ENCODE data around the gene PREB. TPM values are rescaled to one million over a fixed set of nuclear protein-coding genes. Genes with fewer than 3 reads are reported as not detected.

Gene PREB
- total and polyA plus RNA-seq, 2 of the 13 experiments (the other 11 are each of a cell fraction or from before 2014, with no cell fraction given) = 112 to 192 TPM

DNA sequence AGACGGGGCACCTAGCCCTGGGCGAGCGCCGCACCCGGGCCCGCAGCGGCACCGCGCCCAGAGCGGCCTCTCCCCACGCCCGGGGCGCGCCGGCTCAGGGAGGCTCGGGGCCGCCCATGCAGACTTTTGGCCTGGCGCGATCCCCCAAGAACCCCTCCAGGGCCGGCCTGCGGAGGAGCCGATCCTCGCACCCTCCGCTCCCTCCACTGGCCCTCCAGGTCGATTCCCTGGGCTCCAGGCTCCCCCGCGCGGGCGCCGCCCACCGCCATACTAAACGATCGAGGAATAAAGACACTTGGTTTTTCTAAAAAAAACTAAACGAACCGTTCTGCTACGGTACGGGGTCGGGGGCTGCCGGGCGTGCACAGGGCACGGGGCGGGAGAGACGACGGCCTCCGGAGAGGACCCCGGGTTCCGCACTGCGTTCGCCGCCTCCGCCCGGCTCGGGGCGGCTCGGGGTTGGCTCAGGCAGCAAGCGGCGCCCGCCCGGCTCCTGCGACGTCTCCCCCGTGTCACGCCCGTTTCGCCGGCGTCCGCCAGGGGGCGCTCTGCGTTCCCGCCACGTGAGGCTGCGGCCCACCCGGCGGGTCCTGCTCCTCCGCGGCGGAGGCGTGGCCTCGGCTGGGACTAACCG is 48.2 kb downstream of the PREB start (continued):
- TF ChIP-seq, protein P1, sequence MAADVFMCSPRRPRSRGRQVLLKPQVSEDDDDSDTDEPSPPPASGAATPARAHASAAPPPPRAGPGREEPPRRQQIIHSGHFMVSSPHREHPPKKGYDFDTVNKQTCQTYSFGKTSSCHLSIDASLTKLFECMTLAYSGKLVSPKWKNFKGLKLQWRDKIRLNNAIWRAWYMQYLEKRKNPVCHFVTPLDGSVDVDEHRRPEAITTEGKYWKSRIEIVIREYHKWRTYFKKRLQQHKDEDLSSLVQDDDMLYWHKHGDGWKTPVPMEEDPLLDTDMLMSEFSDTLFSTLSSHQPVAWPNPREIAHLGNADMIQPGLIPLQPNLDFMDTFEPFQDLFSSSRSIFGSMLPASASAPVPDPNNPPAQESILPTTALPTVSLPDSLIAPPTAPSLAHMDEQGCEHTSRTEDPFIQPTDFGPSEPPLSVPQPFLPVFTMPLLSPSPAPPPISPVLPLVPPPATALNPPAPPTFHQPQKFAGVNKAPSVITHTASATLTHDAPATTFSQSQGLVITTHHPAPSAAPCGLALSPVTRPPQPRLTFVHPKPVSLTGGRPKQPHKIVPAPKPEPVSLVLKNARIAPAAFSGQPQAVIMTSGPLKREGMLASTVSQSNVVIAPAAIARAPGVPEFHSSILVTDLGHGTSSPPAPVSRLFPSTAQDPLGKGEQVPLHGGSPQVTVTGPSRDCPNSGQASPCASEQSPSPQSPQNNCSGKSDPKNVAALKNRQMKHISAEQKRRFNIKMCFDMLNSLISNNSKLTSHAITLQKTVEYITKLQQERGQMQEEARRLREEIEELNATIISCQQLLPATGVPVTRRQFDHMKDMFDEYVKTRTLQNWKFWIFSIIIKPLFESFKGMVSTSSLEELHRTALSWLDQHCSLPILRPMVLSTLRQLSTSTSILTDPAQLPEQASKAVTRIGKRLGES (CRISPR knock-in tag; IDR thresholded peaks at IDR 0.05; ENCODE audit: borderline replicate concordance) = no peak; the same call in 1 of the 2 replicates
- TF ChIP-seq, protein P2, sequence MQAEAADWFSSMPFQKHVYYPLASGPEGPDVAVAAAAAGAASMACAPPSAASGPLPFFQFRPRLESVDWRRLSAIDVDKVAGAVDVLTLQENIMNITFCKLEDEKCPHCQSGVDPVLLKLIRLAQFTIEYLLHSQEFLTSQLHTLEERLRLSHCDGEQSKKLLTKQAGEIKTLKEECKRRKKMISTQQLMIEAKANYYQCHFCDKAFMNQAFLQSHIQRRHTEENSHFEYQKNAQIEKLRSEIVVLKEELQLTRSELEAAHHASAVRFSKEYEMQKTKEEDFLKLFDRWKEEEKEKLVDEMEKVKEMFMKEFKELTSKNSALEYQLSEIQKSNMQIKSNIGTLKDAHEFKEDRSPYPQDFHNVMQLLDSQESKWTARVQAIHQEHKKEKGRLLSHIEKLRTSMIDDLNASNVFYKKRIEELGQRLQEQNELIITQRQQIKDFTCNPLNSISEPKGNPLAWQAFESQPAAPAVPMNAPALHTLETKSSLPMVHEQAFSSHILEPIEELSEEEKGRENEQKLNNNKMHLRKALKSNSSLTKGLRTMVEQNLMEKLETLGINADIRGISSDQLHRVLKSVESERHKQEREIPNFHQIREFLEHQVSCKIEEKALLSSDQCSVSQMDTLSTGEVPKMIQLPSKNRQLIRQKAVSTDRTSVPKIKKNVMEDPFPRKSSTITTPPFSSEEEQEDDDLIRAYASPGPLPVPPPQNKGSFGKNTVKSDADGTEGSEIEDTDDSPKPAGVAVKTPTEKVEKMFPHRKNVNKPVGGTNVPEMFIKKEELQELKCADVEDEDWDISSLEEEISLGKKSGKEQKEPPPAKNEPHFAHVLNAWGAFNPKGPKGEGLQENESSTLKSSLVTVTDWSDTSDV (CRISPR knock-in tag; IDR thresholded peaks at IDR 0.05) = peak; percentile 59
- TF ChIP-seq ZFP62 (CRISPR knock-in tag; IDR thresholded peaks at IDR 0.05) (no peak), GLI4 (CRISPR knock-in tag; IDR thresholded peaks at IDR 0.05; ENCODE audit: borderline replicate concordance) (no peak; the same call in 1 of the 2 replicates), CEBPG (CRISPR knock-in tag; IDR thresholded peaks at IDR 0.05) (peak; percentile 57), MTF1 (CRISPR knock-in tag; IDR thresholded peaks at IDR 0.05) (0 out of 2 replicates have a peak, but pooled peaks have one; percentile 20), FOSL1 (CRISPR knock-in tag; IDR thresholded peaks at IDR 0.05; ENCODE audit: borderline replicate concordance) (0 out of 2 replicates have a peak, but pooled peaks have one; percentile 6), U2AF1 (optimal IDR thresholded peaks at IDR 0.05; ENCODE audit: low read depth, low read length) (no peak), MEF2D (CRISPR knock-in tag; IDR thresholded peaks at IDR 0.05) (no peak), ZNF598 (CRISPR knock-in tag; IDR thresholded peaks at IDR 0.05; ENCODE audit: borderline replicate concordance) (no peak), ZNF678 (CRISPR knock-in tag; IDR thresholded peaks at IDR 0.05) (no peak; the same call in 1 of the 2 replicates), CAMTA2 (CRISPR knock-in tag; IDR thresholded peaks at IDR 0.05; ENCODE audit: borderline replicate concordance) (peak; percentile 28; the same call in 1 of the 2 replicates), DNMT1 (CRISPR knock-in tag; IDR thresholded peaks at IDR 0.05) (no peak; the same call in 1 of the 2 replicates), RFX1 (IDR thresholded peaks at IDR 0.05) (no peak)
- TF ChIP-seq, protein P3, sequence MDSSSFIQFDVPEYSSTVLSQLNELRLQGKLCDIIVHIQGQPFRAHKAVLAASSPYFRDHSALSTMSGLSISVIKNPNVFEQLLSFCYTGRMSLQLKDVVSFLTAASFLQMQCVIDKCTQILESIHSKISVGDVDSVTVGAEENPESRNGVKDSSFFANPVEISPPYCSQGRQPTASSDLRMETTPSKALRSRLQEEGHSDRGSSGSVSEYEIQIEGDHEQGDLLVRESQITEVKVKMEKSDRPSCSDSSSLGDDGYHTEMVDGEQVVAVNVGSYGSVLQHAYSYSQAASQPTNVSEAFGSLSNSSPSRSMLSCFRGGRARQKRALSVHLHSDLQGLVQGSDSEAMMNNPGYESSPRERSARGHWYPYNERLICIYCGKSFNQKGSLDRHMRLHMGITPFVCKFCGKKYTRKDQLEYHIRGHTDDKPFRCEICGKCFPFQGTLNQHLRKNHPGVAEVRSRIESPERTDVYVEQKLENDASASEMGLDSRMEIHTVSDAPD (CRISPR knock-in tag; IDR thresholded peaks at IDR 0.05) = 0 out of 2 replicates have a peak, but pooled peaks have one; percentile 70
- TF ChIP-seq, protein P4, sequence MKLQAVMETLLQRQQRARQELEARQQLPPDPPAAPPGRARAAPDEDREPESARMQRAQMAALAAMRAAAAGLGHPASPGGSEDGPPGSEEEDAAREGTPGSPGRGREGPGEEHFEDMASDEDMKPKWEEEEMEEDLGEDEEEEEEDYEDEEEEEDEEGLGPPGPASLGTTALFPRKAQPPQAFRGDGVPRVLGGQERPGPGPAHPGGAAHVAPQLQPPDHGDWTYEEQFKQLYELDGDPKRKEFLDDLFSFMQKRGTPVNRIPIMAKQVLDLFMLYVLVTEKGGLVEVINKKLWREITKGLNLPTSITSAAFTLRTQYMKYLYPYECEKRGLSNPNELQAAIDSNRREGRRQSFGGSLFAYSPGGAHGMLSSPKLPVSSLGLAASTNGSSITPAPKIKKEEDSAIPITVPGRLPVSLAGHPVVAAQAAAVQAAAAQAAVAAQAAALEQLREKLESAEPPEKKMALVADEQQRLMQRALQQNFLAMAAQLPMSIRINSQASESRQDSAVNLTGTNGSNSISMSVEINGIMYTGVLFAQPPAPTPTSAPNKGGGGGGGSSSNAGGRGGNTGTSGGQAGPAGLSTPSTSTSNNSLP (IDR thresholded peaks at IDR 0.05; ENCODE audit: low read depth, low read length) = 0 out of 2 replicates have a peak, but pooled peaks have one; percentile 1
- TF ChIP-seq, protein P5, sequence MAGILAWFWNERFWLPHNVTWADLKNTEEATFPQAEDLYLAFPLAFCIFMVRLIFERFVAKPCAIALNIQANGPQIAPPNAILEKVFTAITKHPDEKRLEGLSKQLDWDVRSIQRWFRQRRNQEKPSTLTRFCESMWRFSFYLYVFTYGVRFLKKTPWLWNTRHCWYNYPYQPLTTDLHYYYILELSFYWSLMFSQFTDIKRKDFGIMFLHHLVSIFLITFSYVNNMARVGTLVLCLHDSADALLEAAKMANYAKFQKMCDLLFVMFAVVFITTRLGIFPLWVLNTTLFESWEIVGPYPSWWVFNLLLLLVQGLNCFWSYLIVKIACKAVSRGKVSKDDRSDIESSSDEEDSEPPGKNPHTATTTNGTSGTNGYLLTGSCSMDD (CRISPR knock-in tag; IDR thresholded peaks at IDR 0.05) = no peak; the same call in 1 of the 2 replicates

All from HepG2 (cell line).